HTERT RPE-1 (cell line): ENCODE results near the gene SLC2A5.

ENCODE experiments used
- in situ Hi-C: fragments of 300-500 bp; cut with MboI; formaldehyde crosslinking; loops from 4 replicates; pipeline ENCODE4 v1.14.3; 2020; ENCODE audit warnings: low sequenced_read_pairs

Gene SLC2A5

DNA sequence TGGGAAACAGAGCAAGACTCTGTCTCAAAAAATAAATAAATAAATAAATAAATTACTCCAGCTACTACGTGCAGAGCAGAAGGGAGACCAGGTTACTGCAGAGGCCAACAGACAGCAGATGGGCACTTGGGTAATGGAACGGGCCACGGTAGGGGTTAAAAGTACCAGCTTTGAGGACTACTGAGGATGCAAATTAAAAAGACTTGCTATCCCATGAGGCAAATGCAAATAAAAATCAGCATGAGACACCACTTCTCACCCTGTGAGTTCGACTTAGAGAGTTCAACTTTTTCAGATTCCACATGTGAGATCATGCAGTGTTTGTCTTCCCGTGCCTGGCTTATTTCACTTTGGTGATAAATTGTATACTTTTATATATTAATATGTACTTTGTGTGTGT lies 6.6 kb downstream of the SLC2A5 start:
- in situ Hi-C loops: no loop called here

DNA sequence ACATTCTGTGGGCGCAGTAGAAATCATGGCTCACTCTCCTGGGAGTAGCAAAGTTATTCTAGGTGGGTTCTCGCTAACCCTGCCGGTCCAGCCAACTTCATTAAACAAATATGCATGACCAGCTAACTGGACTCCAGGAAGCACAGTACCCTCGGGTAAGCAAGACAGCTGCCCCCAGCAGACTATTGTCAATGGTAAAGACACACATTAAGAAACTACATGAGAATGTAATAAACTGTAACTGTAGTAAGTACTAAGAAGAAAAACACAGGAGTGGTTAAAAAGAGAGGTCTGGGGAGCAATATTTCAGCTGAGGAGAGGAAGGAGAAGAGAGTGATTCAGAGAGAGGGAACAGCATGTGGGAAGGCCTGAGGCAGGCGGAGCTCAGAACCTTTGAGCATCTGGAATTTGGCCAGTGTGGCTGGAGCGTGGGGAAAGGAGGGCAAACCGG lies 7.4 kb downstream of the SLC2A5 start:
- in situ Hi-C loops: no loop called here

DNA sequence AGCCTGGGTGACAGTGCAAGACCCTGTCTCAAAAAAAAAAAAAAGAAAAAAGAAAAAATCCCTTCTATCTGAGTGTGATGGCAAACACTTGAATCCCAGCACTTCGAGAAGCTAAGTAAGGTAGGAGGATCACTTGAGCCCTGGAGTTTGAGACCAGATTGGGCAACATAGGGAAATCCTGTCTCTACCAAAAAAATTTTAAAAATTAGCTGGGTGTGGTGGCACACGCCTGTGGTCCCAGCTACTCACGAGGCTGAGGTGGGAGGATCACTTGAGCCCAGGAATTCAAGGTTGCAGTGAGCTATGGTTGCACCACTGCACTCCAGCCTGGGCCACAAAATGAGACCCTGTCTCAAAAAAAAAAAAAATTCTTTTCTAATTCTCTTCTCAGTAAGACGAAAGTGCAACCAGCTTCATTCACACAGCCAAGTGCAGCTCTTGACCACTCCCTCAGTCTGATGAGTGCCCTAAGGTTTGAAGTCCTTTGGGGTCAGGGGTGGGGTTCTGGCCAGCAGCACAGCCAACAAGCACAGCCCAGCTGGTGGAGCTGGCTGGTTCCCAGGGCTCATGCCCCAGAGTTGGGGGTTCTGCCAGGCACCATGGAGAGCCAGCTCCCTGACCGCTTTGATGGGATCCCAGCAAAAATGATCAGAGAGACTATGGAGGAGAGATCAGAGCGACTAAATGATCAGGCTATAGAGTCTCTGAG lies 8.0 kb downstream of the SLC2A5 start:
- in situ Hi-C loops: no loop called here

DNA sequence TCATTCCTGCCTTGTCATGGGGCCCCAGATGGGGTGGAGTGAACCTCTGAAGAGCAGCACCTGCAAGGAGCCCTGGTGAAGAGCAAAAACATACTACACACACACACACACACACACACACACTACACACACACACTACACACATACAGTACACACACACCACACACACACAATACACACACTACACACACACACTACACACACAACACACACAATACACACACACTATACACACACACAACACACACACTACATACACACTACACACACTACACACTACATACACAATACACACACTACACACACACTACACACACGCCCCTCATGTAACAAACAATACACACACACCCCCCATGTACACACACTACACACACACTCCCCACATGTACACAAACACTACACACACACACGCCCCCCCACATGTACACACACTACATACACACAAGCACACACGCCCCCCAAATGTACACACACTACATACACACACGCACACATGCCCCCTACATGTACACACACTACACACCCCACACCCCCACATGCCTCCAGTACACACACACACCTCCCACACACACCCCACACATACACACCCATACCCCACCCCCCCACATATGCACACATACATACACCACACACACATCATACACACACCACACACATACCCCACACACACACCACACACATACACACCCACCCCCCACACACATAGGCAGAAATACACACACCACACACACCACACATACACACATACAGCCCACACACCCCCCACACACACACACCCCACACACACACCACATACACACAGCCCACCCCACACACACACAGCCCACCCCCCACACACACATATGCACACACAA lies 9.3 kb downstream of the SLC2A5 start:
- in situ Hi-C loops: no loop called here

DNA sequence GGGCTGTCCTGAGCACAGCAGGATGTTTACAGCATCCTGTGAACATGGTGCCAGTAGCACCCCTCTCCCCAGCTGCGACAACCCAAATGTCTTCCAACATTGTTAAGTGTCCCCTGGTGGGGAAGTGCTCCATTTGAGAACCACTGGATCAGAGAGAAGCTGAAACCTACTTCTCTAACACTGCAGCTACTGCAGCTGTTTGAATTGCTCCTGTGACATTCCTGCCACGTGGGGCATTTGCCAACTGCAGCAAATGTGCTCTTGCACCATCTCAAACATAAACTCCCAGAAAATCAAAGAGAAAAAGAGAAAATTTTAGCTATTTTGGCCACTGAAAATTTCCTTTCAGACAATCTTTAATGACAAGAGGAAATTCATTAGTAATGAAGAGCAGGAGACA lies 11.0 kb downstream of the SLC2A5 start:
- in situ Hi-C loops: no loop called here

DNA sequence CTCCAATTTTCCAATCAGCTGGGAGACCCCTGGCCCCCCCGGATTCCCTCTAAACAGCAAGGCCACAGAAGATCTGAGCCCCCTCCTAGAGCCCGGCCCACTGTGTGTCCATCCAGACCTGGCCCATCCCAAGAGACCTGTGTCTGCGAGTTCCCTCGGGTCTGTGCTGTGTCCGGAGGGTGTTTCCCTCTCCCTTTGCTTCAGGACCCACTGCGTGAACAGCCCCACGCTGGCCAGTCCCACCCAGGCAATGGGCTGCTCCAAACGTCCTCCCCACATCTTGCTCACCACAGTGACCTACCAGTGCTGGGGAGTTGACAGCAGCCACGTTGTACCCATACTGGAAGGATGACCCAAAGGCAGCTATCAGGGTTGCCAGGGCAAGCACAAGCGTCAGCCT lies 11.6 kb downstream of the SLC2A5 start:
- in situ Hi-C loops: no loop called here

DNA sequence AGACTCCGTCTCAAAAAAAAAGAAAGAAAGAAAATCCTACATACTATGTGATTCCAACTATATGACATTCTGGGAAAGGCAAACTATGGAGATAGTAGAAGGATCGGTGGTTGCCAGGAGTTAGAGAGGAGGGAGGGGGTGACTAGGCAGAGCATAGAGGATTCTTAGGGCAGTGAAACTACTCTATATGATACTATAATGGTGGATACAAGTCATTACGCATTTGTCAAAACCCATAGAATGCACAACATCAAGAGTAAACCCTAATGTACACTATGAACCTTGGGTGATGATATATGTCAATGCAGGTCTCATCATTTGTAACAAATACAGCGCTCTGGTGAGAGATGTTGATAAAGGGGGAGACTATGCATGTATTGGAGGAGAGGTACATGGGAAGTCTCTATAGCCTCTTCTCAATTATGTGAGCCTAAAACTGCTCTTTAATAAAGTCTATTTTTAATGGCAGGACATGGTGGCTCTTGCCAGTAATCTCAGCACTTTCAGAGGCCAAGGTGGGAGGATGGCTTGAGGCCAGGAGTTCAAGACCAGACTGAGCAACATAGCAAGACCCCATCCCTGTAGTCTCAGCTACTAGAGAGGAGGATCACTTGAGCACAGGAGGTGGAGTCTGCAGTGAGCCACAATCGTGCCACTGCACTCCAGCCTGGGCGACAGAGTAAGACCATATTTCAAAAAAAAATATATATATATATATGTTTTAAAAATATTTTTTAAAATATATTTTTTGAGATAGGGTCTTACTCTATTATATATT lies 17.0 kb downstream of the SLC2A5 start:
- in situ Hi-C loops: no loop called here

DNA sequence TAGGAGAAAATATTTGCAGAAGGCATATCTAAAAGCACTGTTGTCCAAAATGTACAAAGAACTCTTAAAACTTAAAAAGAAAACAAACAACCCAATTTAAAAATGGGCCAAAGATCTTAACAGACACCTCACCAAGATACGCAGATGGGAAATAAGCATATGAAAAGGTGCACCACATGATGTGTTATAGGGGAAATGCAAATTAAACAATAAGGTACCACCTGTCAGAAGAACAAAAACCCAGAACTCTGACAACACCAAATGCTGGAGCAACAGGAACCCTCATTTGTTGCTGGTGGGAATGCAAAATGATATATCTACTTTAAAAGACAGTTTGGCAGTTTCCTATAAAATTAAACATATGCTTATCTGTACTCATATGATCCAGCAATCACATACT lies 18.1 kb downstream of the SLC2A5 start:
- in situ Hi-C loops: no loop called here

DNA sequence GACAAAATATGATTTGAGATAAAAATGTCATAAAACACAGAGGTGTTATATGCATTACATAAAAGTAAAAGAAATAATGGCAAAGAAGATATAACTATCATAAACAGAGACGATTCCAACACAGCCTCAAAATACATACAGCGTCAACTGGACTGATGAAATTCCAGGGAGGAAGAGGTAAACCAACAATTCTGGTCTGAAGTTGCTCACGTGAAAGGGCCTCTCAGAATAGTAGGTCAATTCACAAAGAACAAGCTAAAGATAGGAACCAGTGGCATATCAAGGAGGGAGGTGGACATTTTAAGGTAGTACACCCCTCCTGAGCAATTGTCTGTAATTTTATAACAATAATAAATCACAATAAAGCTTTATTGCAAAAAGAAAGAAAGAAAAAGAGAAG lies 18.6 kb downstream of the SLC2A5 start:
- in situ Hi-C loops: no loop called here

DNA sequence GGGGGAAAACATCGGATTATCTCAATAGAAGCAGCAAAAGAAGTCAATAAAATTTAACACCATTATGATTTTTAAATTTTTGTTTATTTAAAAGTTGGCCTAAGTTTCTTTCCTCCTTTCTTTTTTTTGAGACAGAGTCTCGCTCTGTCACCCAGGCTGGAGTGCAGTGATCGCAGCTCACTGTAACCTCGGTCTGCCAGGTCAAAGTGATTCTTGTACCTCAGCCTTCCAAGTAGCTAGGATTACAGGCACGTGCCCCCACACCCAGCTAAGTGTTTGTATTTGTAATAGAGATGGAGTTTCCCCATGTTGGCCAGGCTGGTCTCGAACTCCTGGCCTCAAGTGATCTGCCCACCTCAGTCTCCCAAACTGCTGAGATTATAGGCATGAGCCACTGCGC lies 20.9 kb downstream of the SLC2A5 start:
- in situ Hi-C loops: no loop called here

DNA sequence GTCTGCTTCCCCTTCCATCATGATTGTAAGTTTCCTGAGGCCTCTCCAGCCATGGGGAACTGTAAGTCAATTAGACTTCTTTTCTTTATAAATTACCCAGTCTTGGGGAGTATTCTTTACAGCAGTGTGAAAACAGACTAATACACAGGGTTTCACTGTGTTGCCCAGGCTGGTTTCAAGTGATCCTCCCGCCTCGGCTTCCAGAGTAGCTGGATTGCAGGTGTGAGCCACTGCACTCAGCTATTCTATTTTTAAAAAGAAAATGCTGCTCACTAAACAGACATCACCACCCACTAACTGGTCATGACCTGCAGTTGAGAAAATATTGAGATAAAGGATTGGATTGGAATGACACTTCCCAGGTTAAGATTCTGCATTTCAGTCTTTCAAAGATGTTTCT lies 22.4 kb downstream of the SLC2A5 start:
- in situ Hi-C loops: no loop called here

DNA sequence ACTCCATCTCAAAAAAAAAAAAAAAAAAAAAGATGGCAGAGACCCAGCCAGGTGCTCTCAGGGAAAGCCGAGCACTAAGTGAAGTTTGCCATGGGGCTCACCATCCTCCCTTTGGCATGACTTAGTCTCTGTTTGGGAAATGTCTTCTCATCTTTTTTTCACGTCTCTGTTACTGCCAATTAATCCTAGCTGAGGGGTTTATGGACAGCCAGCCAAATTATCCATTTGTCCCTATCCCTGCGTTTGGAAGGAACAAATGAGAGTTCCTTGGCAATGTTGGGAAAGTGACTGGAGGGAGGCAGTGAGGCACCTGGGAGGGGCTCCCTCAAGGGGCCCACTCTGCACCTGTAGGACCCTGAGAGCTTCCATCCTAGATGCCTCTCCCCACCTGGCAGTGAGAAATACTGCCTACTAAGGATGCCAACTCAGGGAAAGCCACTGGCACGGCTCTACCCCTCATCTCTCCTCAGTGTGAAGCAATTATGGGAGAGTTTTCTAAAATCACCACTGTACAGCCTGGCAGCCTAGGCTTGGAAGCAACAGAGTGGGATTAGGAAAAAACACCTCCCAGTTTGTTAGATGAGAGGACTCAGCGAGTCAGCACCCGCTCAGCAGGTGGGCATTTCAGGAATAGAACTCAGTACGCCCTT lies 23.4 kb downstream of the SLC2A5 start:
- in situ Hi-C loops: no loop called here

DNA sequence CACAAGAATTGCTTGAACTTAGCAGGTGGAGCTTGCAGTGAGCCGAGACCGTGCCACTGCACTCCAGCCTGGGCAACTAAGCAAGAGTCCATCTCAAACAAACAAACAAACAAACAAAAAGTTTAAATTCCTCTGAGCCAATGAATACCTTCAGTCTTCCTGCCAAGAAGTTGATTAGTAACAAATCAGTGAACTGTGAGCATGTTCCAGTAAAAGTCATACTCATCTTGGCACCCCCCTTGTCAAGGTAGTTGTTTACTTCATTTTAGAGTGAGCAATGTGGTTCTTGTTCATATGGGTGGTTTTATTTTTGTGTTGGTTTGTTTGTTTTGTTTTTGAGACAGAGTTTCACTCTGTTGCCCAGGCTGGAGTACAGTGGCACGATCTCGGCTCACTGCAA lies 25.2 kb downstream of the SLC2A5 start:
- in situ Hi-C loops: no loop called here

DNA sequence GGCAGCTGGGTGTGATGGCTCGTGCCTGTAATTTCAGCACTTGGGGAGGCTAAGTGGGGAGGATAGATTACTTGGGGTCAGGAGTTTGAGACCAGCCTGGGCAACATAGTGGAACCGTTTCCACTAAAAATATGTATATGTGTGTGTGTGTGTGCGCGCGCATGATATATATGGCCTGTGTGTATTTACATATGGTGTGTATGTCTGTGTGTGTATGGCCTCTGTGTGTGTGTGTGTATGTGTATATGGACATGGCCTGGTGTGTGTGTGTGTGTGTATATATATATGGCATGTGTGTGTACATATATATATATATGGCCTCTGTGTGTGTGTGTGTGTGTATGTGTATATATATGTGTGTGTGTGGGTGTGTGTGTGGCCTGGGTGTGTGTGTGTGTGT lies 27.2 kb downstream of the SLC2A5 start:
- in situ Hi-C loops: no loop called here

DNA sequence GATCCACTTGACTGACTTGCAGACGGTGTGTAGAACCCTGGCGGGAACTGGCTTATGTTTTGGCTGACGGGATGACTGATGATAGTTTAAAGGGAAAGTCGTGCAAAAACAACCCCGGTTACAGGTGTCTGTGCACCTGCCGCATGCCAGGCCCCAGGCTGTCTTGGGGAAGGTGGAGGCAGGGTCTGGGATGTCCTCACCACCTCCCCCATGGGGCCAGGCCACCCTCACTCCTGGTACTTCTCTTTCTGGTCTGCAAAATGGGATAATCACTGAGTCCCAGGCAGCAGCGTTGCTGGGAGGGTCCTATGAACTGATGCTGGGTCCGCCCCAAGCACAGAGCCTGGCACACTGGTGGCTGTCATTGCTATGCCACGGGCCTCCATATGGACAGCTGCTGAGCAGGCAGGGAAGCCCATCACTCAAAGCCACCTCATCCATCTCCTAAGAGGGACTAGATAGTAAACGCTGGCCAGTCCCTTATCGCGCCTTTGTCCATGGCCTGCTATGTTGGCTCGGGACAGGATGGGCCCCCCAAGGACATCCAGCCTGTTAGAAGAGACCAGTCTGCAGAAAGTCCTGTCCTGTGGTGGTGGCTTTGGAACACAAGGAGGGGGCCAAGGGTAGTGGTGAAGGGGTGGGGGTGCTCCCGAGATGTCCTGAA lies 28.2 kb downstream of the SLC2A5 start:
- in situ Hi-C loops: no loop called here

DNA sequence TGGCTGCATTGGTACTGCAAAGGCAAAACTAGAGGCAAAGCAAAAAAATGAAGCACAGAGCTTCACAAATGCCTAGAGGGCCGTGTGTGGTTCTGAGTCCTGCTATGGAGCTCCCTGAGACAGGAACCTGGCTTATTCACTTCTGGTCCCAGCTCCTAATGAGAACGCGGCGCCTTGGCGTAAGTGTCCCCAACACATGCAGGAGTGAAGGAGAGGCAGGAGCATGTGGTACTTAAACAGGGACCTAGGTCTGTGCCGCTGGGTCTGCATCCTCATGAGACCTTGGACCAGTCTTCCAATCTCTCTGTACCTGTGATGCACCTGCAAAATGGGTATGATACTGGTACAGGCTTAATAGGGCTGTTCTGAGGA lies 28.8 kb downstream of the SLC2A5 start:
- in situ Hi-C loops: no loop called here

DNA sequence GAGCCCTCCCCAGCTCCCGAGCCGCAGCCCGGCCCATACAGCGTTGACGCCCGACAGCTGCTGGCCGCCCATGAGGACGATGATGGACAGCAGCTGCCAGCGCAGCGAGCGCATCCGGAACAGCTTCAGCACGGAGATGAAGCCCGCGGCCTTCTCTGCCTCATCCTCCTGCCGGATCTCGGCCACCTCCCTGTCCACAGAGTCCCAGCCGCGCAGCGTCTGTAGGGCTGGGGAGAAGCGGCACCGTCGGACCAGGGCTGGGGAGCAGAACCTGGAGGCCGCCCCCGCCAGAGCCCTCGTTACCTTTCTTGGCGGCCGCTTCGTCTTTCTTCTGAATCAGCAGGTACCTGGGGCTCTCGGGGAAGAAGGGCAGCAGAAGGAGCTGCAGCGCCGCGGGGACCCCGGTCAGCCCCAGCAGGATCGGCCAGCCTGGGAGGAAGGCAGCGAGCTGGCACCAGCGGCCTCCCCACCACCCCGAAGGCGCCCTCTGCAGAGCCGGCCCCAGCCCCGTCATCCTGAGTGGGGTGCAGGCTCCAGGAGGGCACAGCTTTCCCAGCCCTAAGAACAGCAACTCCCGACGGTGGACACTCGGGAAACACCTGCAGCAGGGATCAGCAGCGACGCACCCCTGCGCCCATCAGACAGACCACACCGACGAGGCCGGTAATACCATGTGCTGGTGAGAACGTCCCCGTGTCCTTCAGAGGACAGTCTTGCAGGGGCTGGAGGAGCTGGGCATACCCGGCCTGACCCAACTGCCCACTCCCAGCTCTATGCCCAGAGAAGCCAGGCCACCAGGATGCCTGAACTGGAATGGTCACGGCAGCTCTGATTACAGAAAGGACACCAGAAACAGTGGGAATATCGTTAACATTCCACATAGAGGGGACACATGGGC lies 29.4 kb downstream of the SLC2A5 start:
- in situ Hi-C loops: no loop called here

DNA sequence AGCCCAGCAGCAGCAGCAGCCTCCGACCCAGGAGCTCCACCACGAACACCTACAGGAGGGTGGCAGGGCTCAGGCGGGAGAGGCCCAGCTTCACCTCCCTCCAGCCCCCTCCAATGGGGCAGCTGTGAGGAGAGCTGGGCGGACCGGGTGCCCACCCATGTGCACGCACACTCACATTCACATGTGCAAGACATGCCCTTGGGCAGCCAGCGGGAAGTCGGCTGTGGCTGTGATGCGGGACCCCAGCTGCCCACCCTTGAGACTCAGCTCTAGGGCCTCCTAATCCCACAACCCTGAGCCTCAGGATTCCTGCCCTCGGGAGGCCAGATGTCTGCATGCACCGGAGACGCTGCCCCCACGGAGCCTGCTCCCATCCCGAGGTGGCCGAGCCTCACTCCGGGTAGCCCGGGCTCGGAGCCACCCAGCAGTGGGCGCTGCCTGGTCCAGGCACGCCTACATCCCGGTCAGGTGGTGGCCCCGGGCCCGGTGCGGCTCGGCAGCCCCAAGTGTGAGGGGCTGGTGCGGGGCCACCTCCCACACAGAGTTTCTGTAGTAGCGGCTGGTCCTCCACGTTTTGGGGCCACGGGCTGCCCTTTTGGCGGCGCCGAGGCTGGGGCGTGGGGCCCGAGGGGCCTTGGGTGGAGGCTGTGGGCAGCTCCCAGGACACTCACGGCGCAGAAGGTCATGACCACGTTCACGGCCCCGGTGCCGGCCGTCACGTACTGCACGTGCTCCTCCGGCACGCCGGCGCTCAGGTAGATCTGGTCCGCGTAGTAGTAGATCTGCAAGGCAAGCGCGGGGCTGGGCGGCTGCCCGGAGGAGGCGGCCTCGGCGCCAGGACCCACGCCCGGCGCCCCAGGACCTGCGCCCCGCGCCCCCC lies 30.3 kb downstream of the SLC2A5 start:
- in situ Hi-C loops: no loop called here

DNA sequence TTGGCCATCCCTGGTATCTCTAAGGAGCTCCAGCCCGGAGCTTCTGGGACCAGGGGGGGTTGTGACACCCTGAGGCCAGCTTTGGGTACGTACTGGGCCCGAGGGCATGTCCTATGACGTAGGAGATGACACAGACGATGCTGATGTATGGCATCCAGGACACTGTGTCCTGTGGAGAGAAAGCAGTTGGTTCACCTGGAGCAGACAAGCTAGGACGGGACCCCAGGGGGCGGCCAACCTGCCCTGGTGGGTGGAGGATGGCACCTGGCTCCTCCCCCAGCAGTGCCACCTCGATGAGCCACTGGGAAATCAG lies 31.1 kb downstream of the SLC2A5 start:
- in situ Hi-C loops: no loop called here
